Gastrocnemius medialis (tissue), 4 donors: ENCODE data around the gene STX7. TPM values are rescaled to one million over a fixed set of nuclear protein-coding genes. Genes with fewer than 3 reads are reported as not detected.

Source experiments
- ATAC-seq, 2 donors: fragments of 150-250 bp; one replicate each; pipeline ENCODE4 v1.9.1; 2016
- DNase-seq, 2 donors: peaks; one replicate each; pipeline ENCODE4 v3.0.0-alpha.2; 2019
- H3K27ac ChIP-seq, 4 donors: fragments of 200-600 bp; sonication (generic); 1 replicate in 1 of 4; 2 replicates in 3 of 4; pipeline ENCODE4 v1.5.1; 2016 to 2018; ENCODE audit warnings: mild to moderate bottlenecking in 2 of 4, moderate library complexity in 1 of 4
- H3K27me3 ChIP-seq, 3 donors: fragments of 200-600 bp; sonication (generic) in 2 of 3; 1 replicate in 1 of 3; 2 replicates in 2 of 3; pipeline versions ENCODE4 v1.5.1 to v1.6.0; 2016 to 2019; ENCODE audit warnings: mild to moderate bottlenecking in 1 of 3, moderate library complexity in 1 of 3
- H3K36me3 ChIP-seq, 2 donors: fragments of 200-600 bp; sonication (generic) in 1 of 2; one replicate each; pipeline ENCODE4 v1.5.1; 2017 to 2018
- H3K4me1 ChIP-seq, 2 donors: fragments of 200-600 bp; sonication (generic) in 1 of 2; one replicate each; pipeline ENCODE4 v1.5.1; 2016 to 2017; ENCODE audit warnings: mild to moderate bottlenecking in 2 of 2
- H3K4me3 ChIP-seq, 4 donors: fragments of 200-600 bp; sonication (generic) in 3 of 4; 1 replicate in 1 of 4; 2 replicates in 3 of 4; pipeline ENCODE4 v1.5.1; 2016 to 2019; ENCODE audit warnings: mild to moderate bottlenecking in 2 of 4
- H3K9me3 ChIP-seq, 3 donors: fragments of 200-600 bp; sonication (generic) in 2 of 3; 1 replicate in 1 of 3; 2 replicates in 2 of 3; pipeline ENCODE4 v1.5.1; 2016 to 2019
- POLR2A ChIP-seq, 2 donors: fragments of 450-650 bp; IDR thresholded peaks; one replicate each; pipeline ENCODE4 v1.6.1; 2017; ENCODE audit warnings: antibody characterized with exemption in 2 of 2, mild to moderate bottlenecking in 2 of 2, moderate library complexity in 2 of 2
- in situ Hi-C, 4 donors: fragments of 200-750 bp; cut with MboI; loops; one replicate each; pipeline versions ENCODE4 v1.15.0 to v1.8.0; 2017; ENCODE audit warnings: low sequenced_read_pairs in 4 of 4
- intact Hi-C: fragments of 100-400 bp; cut with DNase I; formaldehyde crosslinking; loops from one replicate; pipeline ENCODE4 v1.15.1; 2023; ENCODE audit warnings: low total_unique reads
- total RNA-seq, 4 donors: library from RNA; depleted of rRNA; stranded (reverse); fragments of >200 nt; gene quantifications; one replicate each; pipeline versions ENCODE4 v1.1.0 to v1.2.3, GENCODE V29; 2016
- TF ChIP-seq, protein P1 (sequence below), 5 experiments: fragments of 450-650 bp in 3 of 5; fragments of 200-600 bp in 2 of 5; sonication (generic) in 2 of 5; IDR thresholded peaks in 4 of 5; conservative IDR thresholded peaks in 1 of 5; 1 replicate in 4 of 5; 2 replicates in 1 of 5; pipeline ENCODE4 v1.5.1; 2016 to 2019; ENCODE audit warnings: antibody characterized with exemption in 5 of 5, mild to moderate bottlenecking in 3 of 5, moderate library complexity in 3 of 5

Gene STX7
- total RNA-seq, 4 donors from 2014 or later, result 18.2 to 64.3 (median 20.6) TPM

DNA sequence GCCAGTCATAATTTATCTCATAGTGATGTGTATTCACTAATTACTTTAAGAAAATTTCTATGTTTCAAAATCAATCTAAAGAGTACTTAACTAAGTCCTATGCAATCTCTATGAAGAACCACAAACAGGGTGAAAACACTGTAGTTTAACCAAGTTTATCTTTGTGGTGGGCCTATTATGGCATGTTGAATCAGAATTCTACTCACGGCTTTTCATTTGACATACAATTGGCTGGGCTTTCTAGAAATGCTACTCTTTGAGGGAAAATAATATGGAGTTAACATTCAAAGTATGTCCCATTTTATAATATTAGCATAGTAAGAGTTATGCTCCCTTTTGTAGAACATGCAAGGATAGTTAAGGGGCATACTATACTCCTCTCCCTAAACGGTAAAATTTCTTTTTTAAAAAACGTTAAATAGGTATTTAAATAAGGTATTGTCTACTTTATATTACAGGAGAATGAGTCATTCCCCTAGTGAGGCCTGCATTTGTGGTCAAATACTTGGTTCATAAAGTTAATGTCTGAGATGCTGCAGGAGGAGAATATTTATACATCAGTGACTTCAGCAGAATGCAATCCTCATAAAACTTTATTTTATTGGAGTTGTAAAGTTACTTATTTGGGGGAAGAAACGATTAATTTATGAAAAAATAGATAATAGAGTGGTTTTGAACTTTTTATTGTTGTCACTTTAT, 113.4 kb downstream of the STX7 start:
- no peak overlapping the region for H3K4me3 ChIP-seq
- H3K27me3 ChIP-seq, result peaks cover 14 to 41% (median 31%) of the 10 kb centered on the region in 3 donors
- in situ Hi-C loops, result no loop called here
- no peaks in the 10 kb centered on the region for H3K36me3 ChIP-seq
- TF ChIP-seq, protein P1, sequence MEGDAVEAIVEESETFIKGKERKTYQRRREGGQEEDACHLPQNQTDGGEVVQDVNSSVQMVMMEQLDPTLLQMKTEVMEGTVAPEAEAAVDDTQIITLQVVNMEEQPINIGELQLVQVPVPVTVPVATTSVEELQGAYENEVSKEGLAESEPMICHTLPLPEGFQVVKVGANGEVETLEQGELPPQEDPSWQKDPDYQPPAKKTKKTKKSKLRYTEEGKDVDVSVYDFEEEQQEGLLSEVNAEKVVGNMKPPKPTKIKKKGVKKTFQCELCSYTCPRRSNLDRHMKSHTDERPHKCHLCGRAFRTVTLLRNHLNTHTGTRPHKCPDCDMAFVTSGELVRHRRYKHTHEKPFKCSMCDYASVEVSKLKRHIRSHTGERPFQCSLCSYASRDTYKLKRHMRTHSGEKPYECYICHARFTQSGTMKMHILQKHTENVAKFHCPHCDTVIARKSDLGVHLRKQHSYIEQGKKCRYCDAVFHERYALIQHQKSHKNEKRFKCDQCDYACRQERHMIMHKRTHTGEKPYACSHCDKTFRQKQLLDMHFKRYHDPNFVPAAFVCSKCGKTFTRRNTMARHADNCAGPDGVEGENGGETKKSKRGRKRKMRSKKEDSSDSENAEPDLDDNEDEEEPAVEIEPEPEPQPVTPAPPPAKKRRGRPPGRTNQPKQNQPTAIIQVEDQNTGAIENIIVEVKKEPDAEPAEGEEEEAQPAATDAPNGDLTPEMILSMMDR (IDR thresholded peaks at IDR 0.05 in 4 of 5, conservative IDR thresholded peaks at IDR 0.05 in 1 of 5), result no peak
- TF ChIP-seq POLR2A (IDR thresholded peaks at IDR 0.05), result no peak
- no peak for DNase-seq
- no peaks in the 10 kb centered on the region for H3K4me1 ChIP-seq
- intact Hi-C loops, result no loop called here
- no peak for ATAC-seq
- no peaks in the 10 kb centered on the region for H3K9me3 ChIP-seq
- H3K27ac ChIP-seq, result no peak overlapping the region

Other genes starting within 250 kb of the STX7 start
- gene MOXD1, start 111.6 kb downstream of the STX7 start, total RNA-seq, result under 1 TPM in 3 of 4 donors, not detected in 1; 0.62 to 0.69 (median 0.66) TPM
- gene TAAR9, start 25.2 kb upstream of the STX7 start, total RNA-seq, result not detected
- not detected for gene TAAR8, start 39.6 kb upstream of the STX7 start, total RNA-seq
- gene TAAR6, start 57.2 kb upstream of the STX7 start, total RNA-seq, result not detected
- gene TAAR5, start 76.6 kb upstream of the STX7 start, total RNA-seq, result not detected
- gene TAAR2, start 111.2 kb upstream of the STX7 start, total RNA-seq, result not detected
- not detected for gene TAAR1, start 146.1 kb upstream of the STX7 start, total RNA-seq
- gene VNN1, start 200.9 kb upstream of the STX7 start, total RNA-seq, result 1 to 10 TPM in 2 of 4 donors, under 1 TPM in 2; 0.39 to 1.9 (median 0.85) TPM
- gene VNN2, start 244.8 kb upstream of the STX7 start, total RNA-seq, result 1 to 10 TPM in 2 of 4 donors, under 1 TPM in 1, not detected in 1; 0.82 to 3.3 (median 1.9) TPM